B cell (primary cell): ENCODE results near the gene MCTP1. TPM values are rescaled to one million over a fixed set of nuclear protein-coding genes. Genes with fewer than 3 reads are reported as not detected.

Experiments
- ATAC-seq: fragments of 200-7000 bp; cut with Tn5 transposase; one replicate; pipeline ENCODE4 v1.10.0; 2021; ENCODE audit warnings: low read depth, mild to moderate bottlenecking, moderate number of reproducible peaks, moderate library complexity
- CTCF ChIA-PET: fragments of 350-600 bp; sonication (Branson Sonifier 250); formaldehyde crosslinking; loops from one replicate; lab custom pipeline; 2021; ENCODE audit warnings: antibody characterized with exemption, inconsistent platforms; lab: Charles Lee
- POLR2A ChIA-PET: fragments of 350-600 bp; sonication (Branson Sonifier 250); formaldehyde crosslinking; loops from one replicate; lab custom pipeline; 2021; ENCODE audit warnings: antibody characterized with exemption; lab: Charles Lee
- DNase-seq: peaks from one replicate; pipeline ENCODE4 v3.0.0; 2013
- H2AFZ ChIP-seq: 2 replicates; pipeline ENCODE4 v1.6.1; 2012; ENCODE audit warnings: mild to moderate bottlenecking, low read depth, low read length; ENCODE audit not compliant: insufficient read depth, poor library complexity, severe bottlenecking
- H3K27ac ChIP-seq, 2 donors: 1 replicate in 1 of 2; 2 replicates in 1 of 2; pipeline ENCODE4 v1.5.1; 2012 to 2013; ENCODE audit warnings: low read length in 2 of 2, mild to moderate bottlenecking in 2 of 2, moderate library complexity in 1 of 2
- H3K27me3 ChIP-seq, 4 experiments: fragments of 200-600 bp in 1 of 4; sonication (generic) in 1 of 4; replicated peaks in 1 of 4; 1 replicate in 2 of 4; 2 replicates in 2 of 4; pipeline versions ENCODE4 v1.6.1 to v1.7.0; 2013 to 2016; ENCODE audit warnings: low read length in 3 of 4, mild to moderate bottlenecking in 2 of 4, mixed read lengths in 1 of 4, moderate library complexity in 1 of 4; ENCODE audit not compliant: insufficient read depth in 4 of 4, control insufficient read depth in 3 of 4; ENCODE audit errors: control extremely low read depth in 1 of 4
- H3K36me3 ChIP-seq, 2 experiments: replicated peaks in 1 of 2; 1 replicate in 1 of 2; 2 replicates in 1 of 2; pipeline versions ENCODE4 v1.6.1 to v1.7.1; 2013; ENCODE audit warnings: low read length in 1 of 2; ENCODE audit not compliant: insufficient read depth in 2 of 2, control insufficient read depth in 1 of 2; ENCODE audit errors: control extremely low read depth in 1 of 2, extremely low read depth in 1 of 2
- H3K4me1 ChIP-seq, 2 donors: fragments of 200-600 bp in 1 of 2; sonication (generic) in 1 of 2; 1 replicate in 1 of 2; 2 replicates in 1 of 2; pipeline versions ENCODE4 v1.5.1 to v1.6.1; 2013 to 2017; ENCODE audit warnings: low read length in 2 of 2; ENCODE audit not compliant: control insufficient read depth in 2 of 2, insufficient read depth in 2 of 2
- H3K4me2 ChIP-seq: replicated peaks from 2 replicates; pipeline ENCODE3; 2012; ENCODE audit warnings: mild to moderate bottlenecking, low read depth, low read length; ENCODE audit not compliant: poor library complexity, severe bottlenecking
- H3K4me3 ChIP-seq, 5 experiments: fragments of 200-600 bp in 1 of 5; sonication (generic) in 1 of 5; 1 replicate in 3 of 5; 2 replicates in 2 of 5; pipeline versions ENCODE4 v1.5.1 to v1.7.0; 2011 to 2016; ENCODE audit warnings: low read length in 4 of 5, mild to moderate bottlenecking in 4 of 5, low read depth in 2 of 5, control low read depth in 1 of 5, moderate library complexity in 1 of 5; ENCODE audit not compliant: insufficient read depth in 1 of 5; ENCODE audit errors: control extremely low read depth in 1 of 5, extremely low read depth in 1 of 5
- H3K79me2 ChIP-seq: fragments of 200-600 bp; sonication (generic); one replicate; pipeline ENCODE4 v1.6.0; 2016; ENCODE audit warnings: low read length; ENCODE audit not compliant: control insufficient read depth, insufficient read depth
- H3K9ac ChIP-seq: fragments of 200-600 bp; sonication (generic); 2 replicates; pipeline ENCODE4 v1.6.1; 2017; ENCODE audit warnings: mild to moderate bottlenecking, low read length, moderate library complexity
- H3K9me3 ChIP-seq, 3 donors: one replicate each; pipeline versions ENCODE4 v1.6.1 to v1.7.1; 2013; ENCODE audit warnings: low read length in 2 of 3; ENCODE audit not compliant: control insufficient read depth in 2 of 3, insufficient read depth in 1 of 3; ENCODE audit errors: control extremely low read depth in 1 of 3
- H4K20me1 ChIP-seq: 2 replicates; pipeline ENCODE4 v1.6.0; 2012; ENCODE audit warnings: mild to moderate bottlenecking, low read length; ENCODE audit not compliant: insufficient read depth, control insufficient read depth, poor library complexity, severe bottlenecking
- H3K27ac Mint-ChIP-seq: one replicate; pipeline ENCODE4 v1.8.0; 2021; ENCODE audit warnings: mixed read lengths
- H3K27me3 Mint-ChIP-seq: one replicate; pipeline ENCODE4 v1.8.0; 2021; ENCODE audit warnings: mixed read lengths
- H3K4me1 Mint-ChIP-seq: one replicate; pipeline ENCODE4 v1.8.0; 2021; ENCODE audit warnings: mixed read lengths
- H3K4me3 Mint-ChIP-seq: one replicate; pipeline ENCODE4 v1.8.0; 2021; ENCODE audit warnings: mixed read lengths
- H3K9me3 Mint-ChIP-seq: one replicate; pipeline ENCODE4 v1.8.0; 2022; ENCODE audit warnings: mixed read lengths; ENCODE audit not compliant: insufficient read depth
- EZH2 ChIP-seq: IDR thresholded peaks from 2 replicates; pipeline ENCODE4 v1.6.1; 2012; ENCODE audit warnings: borderline replicate concordance, low read depth, mild to moderate bottlenecking, moderate library complexity, low read length; ENCODE audit not compliant: insufficient read depth, poor library complexity, severe bottlenecking
- WGBS: methylation state at CpG from one replicate; pipeline ENCODE4 v1.1.5; 2013; ENCODE audit warnings: missing lambda C conversion rate; ENCODE audit not compliant: insufficient coverage; 5-methylcytosine and 5-hydroxymethylcytosine counted together
- intact Hi-C: fragments of 100-400 bp; cut with micrococcal nuclease; formaldehyde crosslinking; loops from one replicate; pipeline ENCODE4 v1.10.0; 2022
- polyA plus RNA-seq: library from polyadenylated mRNA; depleted of rRNA; stranded (reverse); fragments of >200 nt; gene quantifications from 2 replicates; pipeline ENCODE4 v1.2.3, GENCODE V29; 2012
- total RNA-seq, 2 donors: library from RNA; stranded (reverse); fragments of 120-200 nt in 1 of 2; gene quantifications; 1 replicate in 1 of 2; 2 replicates in 1 of 2; pipeline versions ENCODE4 v1.2.3 to v1.2.4, GENCODE V29; 2013 to 2022
- TF ChIP-seq, protein P1 (sequence below): fragments of 200-600 bp; IDR thresholded peaks from one replicate; pipeline ENCODE4 v1.8.0; 2022; ENCODE audit warnings: antibody characterized with exemption, mild to moderate bottlenecking

The MCTP1 gene
- total and polyA plus RNA-seq, 2 donors (not counting 1 experiment from before 2014, with no cell fraction given) = 0.42 to 2.5 TPM

- peak overlapping the region; percentile 54 for H3K4me3 Mint-ChIP-seq
- ChIA-PET POLR2A (no interaction called here), CTCF (interaction anchor here (3.2 kb wide), 1 partner anchor 9 kb away, joined by 19 read pairs; no protein-coding TSS in a partner anchor)
- H3K4me1 ChIP-seq = peaks cover 13 to 19% of the 10 kb centered on the region in 2 donors
- intact Hi-C loops = loop anchor here (2.0 to 10.0 kb wide), 2 partner anchors 47 to 99 kb away; no protein-coding TSS in a partner anchor
- no peaks in the 10 kb centered on the region for H3K9me3 Mint-ChIP-seq
- peak; percentile 16 for DNase-seq
- H3K27ac ChIP-seq = no peak overlapping the region
- H3K36me3 ChIP-seq = no peaks in the 10 kb centered on the region
- ATAC-seq = peak; percentile 55
- no peaks in the 10 kb centered on the region for H3K9me3 ChIP-seq
- no peaks in the 10 kb centered on the region for H3K27me3 ChIP-seq
- no peaks in the 10 kb centered on the region for H3K79me2 ChIP-seq
- no peaks in the 10 kb centered on the region for H3K27me3 Mint-ChIP-seq
- TF ChIP-seq, protein P1, sequence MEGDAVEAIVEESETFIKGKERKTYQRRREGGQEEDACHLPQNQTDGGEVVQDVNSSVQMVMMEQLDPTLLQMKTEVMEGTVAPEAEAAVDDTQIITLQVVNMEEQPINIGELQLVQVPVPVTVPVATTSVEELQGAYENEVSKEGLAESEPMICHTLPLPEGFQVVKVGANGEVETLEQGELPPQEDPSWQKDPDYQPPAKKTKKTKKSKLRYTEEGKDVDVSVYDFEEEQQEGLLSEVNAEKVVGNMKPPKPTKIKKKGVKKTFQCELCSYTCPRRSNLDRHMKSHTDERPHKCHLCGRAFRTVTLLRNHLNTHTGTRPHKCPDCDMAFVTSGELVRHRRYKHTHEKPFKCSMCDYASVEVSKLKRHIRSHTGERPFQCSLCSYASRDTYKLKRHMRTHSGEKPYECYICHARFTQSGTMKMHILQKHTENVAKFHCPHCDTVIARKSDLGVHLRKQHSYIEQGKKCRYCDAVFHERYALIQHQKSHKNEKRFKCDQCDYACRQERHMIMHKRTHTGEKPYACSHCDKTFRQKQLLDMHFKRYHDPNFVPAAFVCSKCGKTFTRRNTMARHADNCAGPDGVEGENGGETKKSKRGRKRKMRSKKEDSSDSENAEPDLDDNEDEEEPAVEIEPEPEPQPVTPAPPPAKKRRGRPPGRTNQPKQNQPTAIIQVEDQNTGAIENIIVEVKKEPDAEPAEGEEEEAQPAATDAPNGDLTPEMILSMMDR = no peak
- TF ChIP-seq EZH2 = no peak
- no peak overlapping the region for H2AFZ ChIP-seq
- 60% methylated on average over 1 of the region's 5 CpGs for WGBS
- H3K4me3 ChIP-seq = no peak overlapping the region
- H4K20me1 ChIP-seq = no peaks in the 10 kb centered on the region
- peak overlapping the region; percentile 32 for H3K4me2 ChIP-seq
- peak overlapping the region; percentile 6 for H3K27ac Mint-ChIP-seq
- no peak overlapping the region for H3K9ac ChIP-seq
- peaks cover 37% of the 10 kb centered on the region for H3K4me1 Mint-ChIP-seq
Measured at GRCh38 chr5:94745786-94746730, 538.8 kb downstream of the MCTP1 start.

GRCh38 chr5:94744906-94745305 lies 540.0 kb downstream of the MCTP1 start:
- no peak overlapping the region for H3K4me3 Mint-ChIP-seq

More at GRCh38 chr5:94744906-94745305, 540.0 kb downstream of the MCTP1 start:
- intact Hi-C loops = loop anchor here (10.0 kb wide), 1 partner anchor 100 kb away; no protein-coding TSS in a partner anchor
- H2AFZ ChIP-seq = no peak overlapping the region
- H3K4me1 Mint-ChIP-seq = peaks cover 37% of the 10 kb centered on the region
- H3K9ac ChIP-seq = no peak overlapping the region
- peaks cover 13 to 19% of the 10 kb centered on the region in 2 donors for H3K4me1 ChIP-seq
- H3K4me2 ChIP-seq = no peak overlapping the region
- TF ChIP-seq EZH2 = no peak
- TF ChIP-seq, protein P1 = no peak
- DNase-seq (no peak), ATAC-seq (no peak)
- no peaks in the 10 kb centered on the region for H3K27me3 ChIP-seq
- no peaks in the 10 kb centered on the region for H3K36me3 ChIP-seq
- no peak overlapping the region for H3K4me3 ChIP-seq
- H3K27me3 Mint-ChIP-seq = no peaks in the 10 kb centered on the region
- no peaks in the 10 kb centered on the region for H3K9me3 Mint-ChIP-seq
- H3K79me2 ChIP-seq = no peaks in the 10 kb centered on the region
- WGBS = no CpG with 5 or more reads among the region's 2 CpGs
- no peak overlapping the region for H3K27ac ChIP-seq
- POLR2A ChIA-PET = no interaction called here
- CTCF ChIA-PET = no interaction called here
- H3K27ac Mint-ChIP-seq = no peak overlapping the region
- no peaks in the 10 kb centered on the region for H4K20me1 ChIP-seq
- H3K9me3 ChIP-seq = no peaks in the 10 kb centered on the region
